WTC11 (cell line): ENCODE data around the gene LMBR1. TPM values are rescaled to one million over a fixed set of nuclear protein-coding genes. Genes with fewer than 3 reads are reported as not detected.

Experiments used
- ATAC-seq: fragments of 200-7000 bp; cut with Tn5 transposase; 2 replicates; pipeline ENCODE4 v1.10.0; 2021; ENCODE audit warnings: mild to moderate bottlenecking, moderate library complexity
- CTCF ChIA-PET: fragments of 300-600 bp; sonication (Branson Sonifier 250); formaldehyde crosslinking; loops from one replicate; lab custom pipeline; 2021; ENCODE audit warnings: antibody characterized with exemption; lab: Charles Lee
- POLR2A ChIA-PET: fragments of 350-600 bp; sonication (Branson Sonifier 250); formaldehyde crosslinking; loops from one replicate; lab custom pipeline; 2021; ENCODE audit warnings: antibody characterized with exemption; lab: Charles Lee
- DNase-seq: peaks from one replicate; pipeline ENCODE4 v3.0.0; 2021; ENCODE audit warnings: low spot score
- H3K27ac Mint-ChIP-seq: 2 replicates; pipeline ENCODE4 v1.8.0; 2021; ENCODE audit warnings: mixed read lengths
- H3K27me3 Mint-ChIP-seq: 2 replicates; pipeline ENCODE4 v1.8.0; 2021; ENCODE audit warnings: low read depth, mild to moderate bottlenecking, moderate library complexity, mixed read lengths
- H3K36me3 Mint-ChIP-seq: 2 replicates; pipeline ENCODE4 v1.8.0; 2021; ENCODE audit warnings: mixed read lengths
- H3K4me1 Mint-ChIP-seq: 2 replicates; pipeline ENCODE4 v1.8.0; 2022; ENCODE audit warnings: mixed read lengths
- H3K4me3 Mint-ChIP-seq: 2 replicates; pipeline ENCODE4 v1.8.0; 2021; ENCODE audit warnings: mild to moderate bottlenecking, moderate library complexity, mixed read lengths
- H3K9me3 Mint-ChIP-seq: 2 replicates; pipeline ENCODE4 v1.8.0; 2021; ENCODE audit warnings: mixed read lengths
- AFF4 ChIP-seq: sonication (generic); formaldehyde crosslinking; IDR thresholded peaks from 2 replicates; pipeline ENCODE4 v1.8.1; 2023; ENCODE audit warnings: mild to moderate bottlenecking, missing genetic modification reagents, borderline replicate concordance
- ATF1 ChIP-seq: sonication (generic); formaldehyde crosslinking; IDR thresholded peaks from 2 replicates; pipeline ENCODE4 v1.8.1; 2023; ENCODE audit warnings: mild to moderate bottlenecking, moderate library complexity, missing genetic modification reagents
- ATF2 ChIP-seq: sonication (generic); formaldehyde crosslinking; IDR thresholded peaks from 2 replicates; pipeline ENCODE4 v1.8.1; 2022; ENCODE audit warnings: low read depth, missing genetic modification reagents, borderline replicate concordance
- ATF3 ChIP-seq: sonication (generic); formaldehyde crosslinking; conservative IDR thresholded peaks from 2 replicates; pipeline ENCODE4 v1.8.1; 2022; ENCODE audit warnings: mild to moderate bottlenecking, missing genetic modification reagents
- CDX4 ChIP-seq: fragments of 250-450 bp; sonication (Bioruptor Pico); IDR thresholded peaks from 2 replicates; pipeline ENCODE4 v1.9.0; 2021; ENCODE audit warnings: moderate library complexity, mild to moderate bottlenecking, inconsistent platforms, borderline replicate concordance
- CTCF ChIP-seq: fragments of 200-600 bp; IDR thresholded peaks from 2 replicates; pipeline ENCODE4 v1.8.0; 2022; ENCODE audit warnings: antibody characterized with exemption
- EMX1 ChIP-seq: fragments of 250-450 bp; sonication (Bioruptor Pico); IDR thresholded peaks from 2 replicates; pipeline ENCODE4 v1.8.0; 2021; ENCODE audit warnings: mild to moderate bottlenecking
- ESRRA ChIP-seq: sonication (generic); formaldehyde crosslinking; IDR thresholded peaks from 2 replicates; pipeline ENCODE4 v1.8.1; 2022; ENCODE audit warnings: mild to moderate bottlenecking, missing genetic modification reagents, borderline replicate concordance
- FOXK1 ChIP-seq: sonication (generic); formaldehyde crosslinking; IDR thresholded peaks from 2 replicates; pipeline ENCODE4 v1.8.0; 2022; ENCODE audit warnings: mild to moderate bottlenecking, moderate library complexity, missing genetic modification reagents
- HMGA2 ChIP-seq: fragments of 250-450 bp; sonication (Bioruptor Pico); IDR thresholded peaks from 2 replicates; pipeline ENCODE4 v1.4.0; 2021; ENCODE audit warnings: mild to moderate bottlenecking, moderate library complexity
- JUN ChIP-seq: sonication (generic); formaldehyde crosslinking; IDR thresholded peaks from 2 replicates; pipeline ENCODE4 v1.8.0; 2023; ENCODE audit warnings: mild to moderate bottlenecking, missing genetic modification reagents
- NFE2L1 ChIP-seq: sonication (generic); formaldehyde crosslinking; IDR thresholded peaks from 2 replicates; pipeline ENCODE4 v1.8.1; 2023; ENCODE audit warnings: missing genetic modification reagents
- PREB ChIP-seq: sonication (generic); formaldehyde crosslinking; IDR thresholded peaks from 2 replicates; pipeline ENCODE4 v1.8.1; 2022; ENCODE audit warnings: mild to moderate bottlenecking, missing genetic modification reagents, moderate library complexity, borderline replicate concordance
- PRRX2 ChIP-seq: fragments of 250-450 bp; sonication (Bioruptor Pico); IDR thresholded peaks from 2 replicates; pipeline ENCODE4 v1.8.0; 2021; ENCODE audit warnings: mild to moderate bottlenecking
- RELA ChIP-seq: sonication (generic); formaldehyde crosslinking; IDR thresholded peaks from 2 replicates; pipeline ENCODE4 v1.8.1; 2022; ENCODE audit warnings: missing genetic modification reagents, mild to moderate bottlenecking, borderline replicate concordance
- TCF7 ChIP-seq: sonication (generic); formaldehyde crosslinking; IDR thresholded peaks from 2 replicates; pipeline ENCODE4 v1.8.0; 2022; ENCODE audit warnings: mild to moderate bottlenecking, low read depth, missing genetic modification reagents, moderate library complexity
- ZBTB21 ChIP-seq: sonication (generic); formaldehyde crosslinking; IDR thresholded peaks from 2 replicates; pipeline ENCODE4 v1.8.1; 2023; ENCODE audit warnings: mild to moderate bottlenecking, missing genetic modification reagents, borderline replicate concordance
- ZNF512 ChIP-seq: sonication (generic); formaldehyde crosslinking; IDR thresholded peaks from 2 replicates; pipeline ENCODE4 v1.8.1; 2022; ENCODE audit warnings: missing genetic modification reagents, borderline replicate concordance
- total RNA-seq: library from RNA; stranded (reverse); gene quantifications from 3 replicates; pipeline ENCODE4 v1.2.3, GENCODE V29; 2021

The LMBR1 gene
- total RNA-seq, 1 experiment from 2014 or later: 55.6 TPM

- TF ChIP-seq ZBTB21 (CRISPR knock-in tag) (no peak), PREB (no peak), ESRRA (CRISPR knock-in tag) (no peak), RELA (no peak), HMGA2 (CRISPR knock-in tag) (no peak)
Measured at GRCh38 chr7:156935250-156935649, 42.3 kb upstream of the LMBR1 start (continued).

GRCh38 chr7:156932006-156932405 lies 39.0 kb upstream of the LMBR1 start:
- CTCF ChIA-PET: interaction anchor here (0.9 kb wide), 1 partner anchor 11 kb away, joined by 4 read pairs; no protein-coding TSS in a partner anchor
- TF ChIP-seq TCF7 (CRISPR knock-in tag) (no peak), EMX1 (no peak), FOXK1 (CRISPR knock-in tag) (no peak), JUN (CRISPR knock-in tag) (no peak), CTCF (no peak), ATF2 (CRISPR knock-in tag) (no peak), ATF1 (CRISPR knock-in tag) (no peak), CDX4 (no peak), ATF3 (CRISPR knock-in tag) (no peak), PRRX2 (CRISPR knock-in tag) (no peak), ZNF512 (CRISPR knock-in tag) (no peak)

GRCh38 chr7:156929789-156930539 lies 37.0 kb upstream of the LMBR1 start:
- ChIA-PET POLR2A (no interaction called here), CTCF (no interaction called here)
- Mint-ChIP-seq H3K27ac (no peak overlapping the region), H3K9me3 (no peaks in the 10 kb centered on the region), H3K4me3 (no peak overlapping the region), H3K36me3 (no peaks in the 10 kb centered on the region), H3K27me3 (no peaks in the 10 kb centered on the region), H3K4me1 (peaks cover 6% of the 10 kb centered on the region)
- ATAC-seq: no peak
- no peak for DNase-seq
- TF ChIP-seq NFE2L1 (CRISPR knock-in tag): no peak
- no peak for TF ChIP-seq AFF4 (CRISPR knock-in tag)

More at GRCh38 chr7:156932006-156932405, 39.0 kb upstream of the LMBR1 start:
- Mint-ChIP-seq H3K36me3 (no peaks in the 10 kb centered on the region), H3K9me3 (no peaks in the 10 kb centered on the region), H3K27me3 (no peaks in the 10 kb centered on the region), H3K4me3 (no peak overlapping the region), H3K27ac (no peak overlapping the region), H3K4me1 (peaks cover 6% of the 10 kb centered on the region)
- POLR2A ChIA-PET: no interaction called here
- ATAC-seq (peak; percentile 32; the same call in 1 of the 2 replicates), DNase-seq (no peak)
